HEK293 (cell line): ENCODE measurements around the gene SPZ1.

Experiments
- GLI4 ChIP-seq: fragments of 450-650 bp; formaldehyde crosslinking; IDR thresholded peaks from 2 replicates; pipeline ENCODE4 v1.5.1; 2016; ENCODE audit warnings: missing biosample characterization, missing genetic modification characterization
- KLF10 ChIP-seq: fragments of 450-650 bp; IDR thresholded peaks from 2 replicates; pipeline ENCODE4 v1.5.1; 2018; ENCODE audit warnings: missing biosample characterization, mild to moderate bottlenecking, missing genetic modification characterization
- KLF16 ChIP-seq: fragments of 450-650 bp; formaldehyde crosslinking; IDR thresholded peaks from 2 replicates; pipeline ENCODE4 v1.5.1; 2017; ENCODE audit warnings: missing biosample characterization, missing genetic modification characterization
- ZNF121 ChIP-seq: fragments of 450-650 bp; formaldehyde crosslinking; IDR thresholded peaks from 2 replicates; pipeline ENCODE4 v1.5.1; 2016; ENCODE audit warnings: missing biosample characterization, missing genetic modification characterization
- ZNF24 ChIP-seq: fragments of 450-650 bp; formaldehyde crosslinking; IDR thresholded peaks from 2 replicates; pipeline ENCODE4 v1.5.1; 2016; ENCODE audit warnings: missing biosample characterization, missing genetic modification characterization
- ZNF274 ChIP-seq, 2 experiments: fragments of 200-500 bp in 1 of 2; fragments of 450-650 bp in 1 of 2; sonication (Bioruptor generic) in 1 of 2; formaldehyde crosslinking in 1 of 2; IDR thresholded peaks; 2 replicates each; pipeline versions ENCODE4 v1.5.1 to v1.6.1; 2014 to 2016; ENCODE audit warnings: borderline replicate concordance in 1 of 2, inconsistent platforms in 1 of 2, low read length in 1 of 2, missing biosample characterization in 1 of 2, missing genetic modification characterization in 1 of 2
- ZNF391 ChIP-seq: fragments of 450-650 bp; formaldehyde crosslinking; IDR thresholded peaks from 2 replicates; pipeline ENCODE4 v1.5.1; 2016; ENCODE audit warnings: low read depth, missing biosample characterization, missing genetic modification characterization, borderline replicate concordance
- ZNF416 ChIP-seq: fragments of 450-650 bp; formaldehyde crosslinking; IDR thresholded peaks from 2 replicates; pipeline ENCODE4 v1.5.1; 2016; ENCODE audit warnings: missing biosample characterization, missing genetic modification characterization
- ZNF768 ChIP-seq: fragments of 450-650 bp; formaldehyde crosslinking; IDR thresholded peaks from 2 replicates; pipeline ENCODE4 v1.5.1; 2018; ENCODE audit warnings: missing biosample characterization, mild to moderate bottlenecking, missing genetic modification characterization
- ZNF791 ChIP-seq: fragments of 450-650 bp; formaldehyde crosslinking; IDR thresholded peaks from 2 replicates; pipeline ENCODE4 v1.5.1; 2016; ENCODE audit warnings: missing biosample characterization, missing genetic modification characterization
- TF ChIP-seq, protein P1 (sequence below): fragments of 450-650 bp; formaldehyde crosslinking; IDR thresholded peaks from 2 replicates; pipeline ENCODE4 v1.5.1; 2016; ENCODE audit warnings: missing biosample characterization, missing genetic modification characterization
- TF ChIP-seq, protein P2 (sequence below): sonication (generic); formaldehyde crosslinking; IDR thresholded peaks from 2 replicates; pipeline ENCODE4 v1.8.1; 2022; ENCODE audit warnings: mild to moderate bottlenecking, moderate library complexity, missing genetic modification reagents
- TF ChIP-seq, protein P3 (sequence below): fragments of 450-650 bp; IDR thresholded peaks from 2 replicates; pipeline ENCODE4 v1.5.1; 2018; ENCODE audit warnings: missing biosample characterization, mild to moderate bottlenecking, missing genetic modification characterization
- TF ChIP-seq, protein P4 (sequence below): fragments of 450-650 bp; formaldehyde crosslinking; optimal IDR thresholded peaks from 2 replicates; pipeline ENCODE3; 2016; ENCODE audit warnings: missing biosample characterization, mild to moderate bottlenecking, missing genetic modification characterization

DNA sequence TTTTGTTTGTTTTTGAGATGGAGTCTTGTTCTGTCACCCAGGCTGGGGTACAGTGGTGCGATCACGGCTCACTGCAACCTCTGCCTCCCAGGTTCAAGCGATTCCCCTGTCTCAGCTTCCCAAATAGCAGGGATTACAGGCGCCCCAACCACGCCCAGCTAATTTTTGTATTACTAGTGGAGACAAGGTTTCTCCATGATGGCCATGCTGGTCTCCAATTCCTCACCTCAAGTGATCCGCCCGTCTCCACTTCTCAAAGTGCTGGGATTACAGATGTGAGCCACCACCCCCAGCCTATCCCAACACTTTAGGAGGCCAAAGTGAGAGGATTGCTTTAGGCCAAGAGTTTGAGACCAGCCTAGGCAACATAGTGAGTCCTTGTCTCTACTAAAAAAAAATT lies 19.3 kb downstream of the SPZ1 start:
- TF ChIP-seq, protein P1, sequence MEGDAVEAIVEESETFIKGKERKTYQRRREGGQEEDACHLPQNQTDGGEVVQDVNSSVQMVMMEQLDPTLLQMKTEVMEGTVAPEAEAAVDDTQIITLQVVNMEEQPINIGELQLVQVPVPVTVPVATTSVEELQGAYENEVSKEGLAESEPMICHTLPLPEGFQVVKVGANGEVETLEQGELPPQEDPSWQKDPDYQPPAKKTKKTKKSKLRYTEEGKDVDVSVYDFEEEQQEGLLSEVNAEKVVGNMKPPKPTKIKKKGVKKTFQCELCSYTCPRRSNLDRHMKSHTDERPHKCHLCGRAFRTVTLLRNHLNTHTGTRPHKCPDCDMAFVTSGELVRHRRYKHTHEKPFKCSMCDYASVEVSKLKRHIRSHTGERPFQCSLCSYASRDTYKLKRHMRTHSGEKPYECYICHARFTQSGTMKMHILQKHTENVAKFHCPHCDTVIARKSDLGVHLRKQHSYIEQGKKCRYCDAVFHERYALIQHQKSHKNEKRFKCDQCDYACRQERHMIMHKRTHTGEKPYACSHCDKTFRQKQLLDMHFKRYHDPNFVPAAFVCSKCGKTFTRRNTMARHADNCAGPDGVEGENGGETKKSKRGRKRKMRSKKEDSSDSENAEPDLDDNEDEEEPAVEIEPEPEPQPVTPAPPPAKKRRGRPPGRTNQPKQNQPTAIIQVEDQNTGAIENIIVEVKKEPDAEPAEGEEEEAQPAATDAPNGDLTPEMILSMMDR = no peak
- TF ChIP-seq ZNF121 (no peak), ZNF24 (no peak), KLF10 (tag by site-specific recombination) (no peak), ZNF791 (tag by site-specific recombination) (no peak), ZNF391 (tag by site-specific recombination) (no peak), ZNF274 (IDR thresholded peaks at IDR 0.05; ENCODE audit: low read length) (no peak), ZNF274 (tag by site-specific recombination; IDR thresholded peaks at IDR 0.05; ENCODE audit: borderline replicate concordance) (no peak), GLI4 (tag by site-specific recombination) (no peak), ZNF416 (tag by site-specific recombination) (no peak), KLF16 (tag by site-specific recombination) (no peak), ZNF768 (tag by site-specific recombination) (no peak)
- TF ChIP-seq, protein P2, sequence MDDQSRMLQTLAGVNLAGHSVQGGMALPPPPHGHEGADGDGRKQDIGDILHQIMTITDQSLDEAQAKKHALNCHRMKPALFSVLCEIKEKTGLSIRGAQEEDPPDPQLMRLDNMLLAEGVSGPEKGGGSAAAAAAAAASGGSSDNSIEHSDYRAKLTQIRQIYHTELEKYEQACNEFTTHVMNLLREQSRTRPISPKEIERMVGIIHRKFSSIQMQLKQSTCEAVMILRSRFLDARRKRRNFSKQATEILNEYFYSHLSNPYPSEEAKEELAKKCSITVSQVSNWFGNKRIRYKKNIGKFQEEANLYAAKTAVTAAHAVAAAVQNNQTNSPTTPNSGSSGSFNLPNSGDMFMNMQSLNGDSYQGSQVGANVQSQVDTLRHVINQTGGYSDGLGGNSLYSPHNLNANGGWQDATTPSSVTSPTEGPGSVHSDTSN (CRISPR knock-in tag) = no peak
- TF ChIP-seq, protein P3, sequence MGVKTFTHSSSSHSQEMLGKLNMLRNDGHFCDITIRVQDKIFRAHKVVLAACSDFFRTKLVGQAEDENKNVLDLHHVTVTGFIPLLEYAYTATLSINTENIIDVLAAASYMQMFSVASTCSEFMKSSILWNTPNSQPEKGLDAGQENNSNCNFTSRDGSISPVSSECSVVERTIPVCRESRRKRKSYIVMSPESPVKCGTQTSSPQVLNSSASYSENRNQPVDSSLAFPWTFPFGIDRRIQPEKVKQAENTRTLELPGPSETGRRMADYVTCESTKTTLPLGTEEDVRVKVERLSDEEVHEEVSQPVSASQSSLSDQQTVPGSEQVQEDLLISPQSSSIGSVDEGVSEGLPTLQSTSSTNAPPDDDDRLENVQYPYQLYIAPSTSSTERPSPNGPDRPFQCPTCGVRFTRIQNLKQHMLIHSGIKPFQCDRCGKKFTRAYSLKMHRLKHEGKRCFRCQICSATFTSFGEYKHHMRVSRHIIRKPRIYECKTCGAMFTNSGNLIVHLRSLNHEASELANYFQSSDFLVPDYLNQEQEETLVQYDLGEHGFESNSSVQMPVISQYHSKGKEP (tag by site-specific recombination) = no peak
- TF ChIP-seq, protein P4, sequence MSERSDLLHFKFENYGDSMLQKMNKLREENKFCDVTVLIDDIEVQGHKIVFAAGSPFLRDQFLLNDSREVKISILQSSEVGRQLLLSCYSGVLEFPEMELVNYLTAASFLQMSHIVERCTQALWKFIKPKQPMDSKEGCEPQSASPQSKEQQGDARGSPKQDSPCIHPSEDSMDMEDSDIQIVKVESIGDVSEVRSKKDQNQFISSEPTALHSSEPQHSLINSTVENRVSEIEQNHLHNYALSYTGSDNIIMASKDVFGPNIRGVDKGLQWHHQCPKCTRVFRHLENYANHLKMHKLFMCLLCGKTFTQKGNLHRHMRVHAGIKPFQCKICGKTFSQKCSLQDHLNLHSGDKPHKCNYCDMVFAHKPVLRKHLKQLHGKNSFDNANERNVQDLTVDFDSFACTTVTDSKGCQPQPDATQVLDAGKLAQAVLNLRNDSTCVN (tag by site-specific recombination) = no peak
